Measurements from ENCODE around the gene MTCL1.

DNA sequence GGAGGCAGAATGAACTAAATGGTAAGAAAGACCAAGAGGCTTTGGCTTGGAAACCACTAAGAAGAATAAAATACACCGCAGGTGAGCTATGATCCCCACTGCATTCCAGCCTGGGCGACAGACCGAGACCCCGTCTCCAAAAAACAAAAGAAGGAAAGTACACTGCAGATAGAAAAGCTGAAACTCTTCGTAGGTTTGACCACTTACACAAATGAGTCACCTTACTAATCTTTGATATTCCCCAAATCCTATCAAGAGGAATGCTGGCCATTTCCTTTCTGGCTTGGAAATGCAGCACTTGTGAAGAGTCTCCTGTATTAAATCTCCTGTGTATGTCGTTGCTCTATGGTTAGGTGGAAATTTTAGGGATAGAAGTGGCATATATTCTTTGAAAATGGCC is 108.8 kb downstream of the MTCL1 start:
- TF ChIP-seq, protein P1, sequence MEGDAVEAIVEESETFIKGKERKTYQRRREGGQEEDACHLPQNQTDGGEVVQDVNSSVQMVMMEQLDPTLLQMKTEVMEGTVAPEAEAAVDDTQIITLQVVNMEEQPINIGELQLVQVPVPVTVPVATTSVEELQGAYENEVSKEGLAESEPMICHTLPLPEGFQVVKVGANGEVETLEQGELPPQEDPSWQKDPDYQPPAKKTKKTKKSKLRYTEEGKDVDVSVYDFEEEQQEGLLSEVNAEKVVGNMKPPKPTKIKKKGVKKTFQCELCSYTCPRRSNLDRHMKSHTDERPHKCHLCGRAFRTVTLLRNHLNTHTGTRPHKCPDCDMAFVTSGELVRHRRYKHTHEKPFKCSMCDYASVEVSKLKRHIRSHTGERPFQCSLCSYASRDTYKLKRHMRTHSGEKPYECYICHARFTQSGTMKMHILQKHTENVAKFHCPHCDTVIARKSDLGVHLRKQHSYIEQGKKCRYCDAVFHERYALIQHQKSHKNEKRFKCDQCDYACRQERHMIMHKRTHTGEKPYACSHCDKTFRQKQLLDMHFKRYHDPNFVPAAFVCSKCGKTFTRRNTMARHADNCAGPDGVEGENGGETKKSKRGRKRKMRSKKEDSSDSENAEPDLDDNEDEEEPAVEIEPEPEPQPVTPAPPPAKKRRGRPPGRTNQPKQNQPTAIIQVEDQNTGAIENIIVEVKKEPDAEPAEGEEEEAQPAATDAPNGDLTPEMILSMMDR (IDR thresholded peaks at IDR 0.05; ENCODE audit: low read depth, low read length, missing input control): no peak
- TF ChIP-seq SP1 (IDR thresholded peaks at IDR 0.05) (no peak), RAD21 (IDR thresholded peaks at IDR 0.05) (no peak), EGR1 (IDR thresholded peaks at IDR 0.05; ENCODE audit: low read depth in 2 of 2) (no peak)
- TF ChIP-seq, protein P2, sequence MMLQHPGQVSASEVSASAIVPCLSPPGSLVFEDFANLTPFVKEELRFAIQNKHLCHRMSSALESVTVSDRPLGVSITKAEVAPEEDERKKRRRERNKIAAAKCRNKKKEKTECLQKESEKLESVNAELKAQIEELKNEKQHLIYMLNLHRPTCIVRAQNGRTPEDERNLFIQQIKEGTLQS (IDR thresholded peaks at IDR 0.05): no peak
- TF ChIP-seq, protein P3, sequence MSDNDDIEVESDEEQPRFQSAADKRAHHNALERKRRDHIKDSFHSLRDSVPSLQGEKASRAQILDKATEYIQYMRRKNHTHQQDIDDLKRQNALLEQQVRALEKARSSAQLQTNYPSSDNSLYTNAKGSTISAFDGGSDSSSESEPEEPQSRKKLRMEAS (IDR thresholded peaks at IDR 0.05): no peak
